ENCODE data around the gene C22orf31.

The C22orf31 gene

DNA sequence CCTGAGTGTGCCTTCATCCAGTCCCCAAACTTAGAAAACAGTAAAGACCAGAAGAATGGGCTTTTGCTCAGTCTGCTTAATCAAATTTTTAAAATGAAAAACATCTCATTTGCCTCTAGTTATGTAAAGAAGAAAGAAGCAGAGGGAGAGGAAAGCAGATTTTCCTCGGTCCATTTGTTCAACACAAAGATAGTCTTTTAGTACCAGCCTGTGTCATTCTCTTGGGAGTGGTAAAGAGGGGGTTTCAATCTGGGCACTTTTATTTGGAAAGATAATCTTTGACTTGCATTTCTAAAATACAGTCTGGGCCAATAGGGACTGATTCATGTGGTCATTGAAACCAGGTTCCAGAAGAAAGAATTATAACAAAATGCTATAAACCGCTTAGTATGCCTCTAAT, 40.7 kb upstream of the C22orf31 start:
- H3K27ac ChIP-seq: no peak overlapping the region
- no peak for TF ChIP-seq ZFX (IDR thresholded peaks at IDR 0.05)
- TF ChIP-seq, protein P1, sequence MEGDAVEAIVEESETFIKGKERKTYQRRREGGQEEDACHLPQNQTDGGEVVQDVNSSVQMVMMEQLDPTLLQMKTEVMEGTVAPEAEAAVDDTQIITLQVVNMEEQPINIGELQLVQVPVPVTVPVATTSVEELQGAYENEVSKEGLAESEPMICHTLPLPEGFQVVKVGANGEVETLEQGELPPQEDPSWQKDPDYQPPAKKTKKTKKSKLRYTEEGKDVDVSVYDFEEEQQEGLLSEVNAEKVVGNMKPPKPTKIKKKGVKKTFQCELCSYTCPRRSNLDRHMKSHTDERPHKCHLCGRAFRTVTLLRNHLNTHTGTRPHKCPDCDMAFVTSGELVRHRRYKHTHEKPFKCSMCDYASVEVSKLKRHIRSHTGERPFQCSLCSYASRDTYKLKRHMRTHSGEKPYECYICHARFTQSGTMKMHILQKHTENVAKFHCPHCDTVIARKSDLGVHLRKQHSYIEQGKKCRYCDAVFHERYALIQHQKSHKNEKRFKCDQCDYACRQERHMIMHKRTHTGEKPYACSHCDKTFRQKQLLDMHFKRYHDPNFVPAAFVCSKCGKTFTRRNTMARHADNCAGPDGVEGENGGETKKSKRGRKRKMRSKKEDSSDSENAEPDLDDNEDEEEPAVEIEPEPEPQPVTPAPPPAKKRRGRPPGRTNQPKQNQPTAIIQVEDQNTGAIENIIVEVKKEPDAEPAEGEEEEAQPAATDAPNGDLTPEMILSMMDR (conservative IDR thresholded peaks at IDR 0.05): no peak

DNA sequence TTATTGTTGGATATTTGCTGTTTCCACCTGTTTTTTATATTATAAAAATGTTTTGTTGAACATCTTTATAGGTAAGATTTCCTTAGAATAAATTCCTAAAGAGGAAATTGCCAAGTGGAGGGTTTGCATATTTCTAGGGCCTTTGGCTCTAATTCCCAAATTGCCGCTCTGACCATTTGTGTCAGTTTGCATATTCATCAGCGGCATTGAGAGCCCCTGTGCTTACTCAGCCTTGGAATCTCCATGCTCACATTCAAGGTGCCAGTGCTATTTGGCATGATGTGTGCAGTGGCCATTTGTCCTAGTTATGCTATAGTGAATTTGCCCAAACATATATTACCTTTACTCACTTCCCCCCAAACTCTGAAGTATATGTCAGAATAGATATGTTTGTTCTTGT, 36.7 kb upstream of the C22orf31 start:
- H3K27ac ChIP-seq: no peak overlapping the region
- no peak for TF ChIP-seq ZFX (IDR thresholded peaks at IDR 0.05)
- TF ChIP-seq, protein P1 (conservative IDR thresholded peaks at IDR 0.05): no peak

DNA sequence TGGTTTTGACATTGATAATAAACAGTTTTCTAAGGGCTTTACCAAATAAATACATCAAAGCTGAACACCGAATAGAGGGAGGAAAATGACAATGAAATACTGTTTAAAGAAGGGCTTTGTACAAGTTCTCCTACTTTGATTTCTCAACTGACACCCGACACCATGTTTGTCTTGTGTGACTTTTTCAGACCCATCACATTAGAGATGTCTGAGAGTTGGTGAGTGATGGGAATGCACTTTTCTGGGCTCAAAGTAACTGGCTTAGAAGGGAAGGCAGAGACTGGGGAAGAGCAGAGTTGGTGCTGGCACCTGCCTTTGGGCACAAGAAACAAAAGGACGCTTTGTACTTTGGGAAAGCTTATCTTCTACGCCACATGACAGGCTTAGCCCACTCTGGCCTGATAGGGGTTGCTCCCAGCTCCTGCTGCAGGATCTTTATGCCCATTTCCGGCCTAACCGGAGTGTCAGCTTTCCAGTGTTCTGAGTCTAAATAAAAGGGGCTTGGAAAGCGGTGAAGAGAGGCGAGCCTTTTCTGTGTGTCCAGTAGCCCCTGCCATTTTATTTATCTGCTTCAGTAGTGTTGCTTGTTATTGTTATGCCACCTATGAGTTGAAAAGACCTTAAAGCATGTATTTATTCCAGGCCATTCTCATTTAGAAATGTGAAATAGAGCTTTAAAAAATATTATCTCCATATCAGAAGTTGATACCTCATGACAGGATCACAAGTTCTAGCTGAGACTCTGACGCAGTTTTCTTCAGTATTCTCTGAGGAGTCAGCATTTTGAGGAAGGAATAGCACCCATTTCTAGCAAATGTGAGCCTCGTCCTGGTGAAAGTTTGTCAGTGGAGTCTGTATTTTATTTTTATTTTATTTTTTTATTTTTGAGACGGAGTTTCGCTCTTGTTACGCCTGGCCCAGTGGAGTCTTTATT, 35.4 kb upstream of the C22orf31 start:
- peak overlapping the region; percentile 44; the same call in 1 of the 2 replicates for H3K27ac ChIP-seq
- TF ChIP-seq, protein P1 (conservative IDR thresholded peaks at IDR 0.05): no peak
- TF ChIP-seq ZFX (IDR thresholded peaks at IDR 0.05): no peak

DNA sequence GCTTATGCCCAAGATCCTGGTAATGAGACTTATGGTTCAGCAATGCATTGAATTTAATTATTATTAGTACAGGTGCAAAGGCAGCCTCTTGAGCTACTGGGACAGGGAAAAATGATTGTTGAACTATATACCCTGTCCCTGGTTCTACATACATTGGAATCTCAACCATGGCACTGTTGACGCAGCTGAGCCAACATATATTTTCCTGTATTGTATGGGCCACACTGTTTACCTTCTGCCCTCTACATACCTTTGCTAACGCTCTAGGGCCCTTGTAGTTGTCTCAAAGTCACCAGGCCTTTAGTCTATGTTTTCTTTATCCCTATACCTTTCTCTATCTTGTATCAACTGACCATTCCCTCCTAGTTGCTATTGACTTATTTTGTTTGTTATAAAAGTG, 33.8 kb upstream of the C22orf31 start:
- no peak for TF ChIP-seq ZFX (IDR thresholded peaks at IDR 0.05)
- TF ChIP-seq, protein P1 (conservative IDR thresholded peaks at IDR 0.05): no peak

DNA sequence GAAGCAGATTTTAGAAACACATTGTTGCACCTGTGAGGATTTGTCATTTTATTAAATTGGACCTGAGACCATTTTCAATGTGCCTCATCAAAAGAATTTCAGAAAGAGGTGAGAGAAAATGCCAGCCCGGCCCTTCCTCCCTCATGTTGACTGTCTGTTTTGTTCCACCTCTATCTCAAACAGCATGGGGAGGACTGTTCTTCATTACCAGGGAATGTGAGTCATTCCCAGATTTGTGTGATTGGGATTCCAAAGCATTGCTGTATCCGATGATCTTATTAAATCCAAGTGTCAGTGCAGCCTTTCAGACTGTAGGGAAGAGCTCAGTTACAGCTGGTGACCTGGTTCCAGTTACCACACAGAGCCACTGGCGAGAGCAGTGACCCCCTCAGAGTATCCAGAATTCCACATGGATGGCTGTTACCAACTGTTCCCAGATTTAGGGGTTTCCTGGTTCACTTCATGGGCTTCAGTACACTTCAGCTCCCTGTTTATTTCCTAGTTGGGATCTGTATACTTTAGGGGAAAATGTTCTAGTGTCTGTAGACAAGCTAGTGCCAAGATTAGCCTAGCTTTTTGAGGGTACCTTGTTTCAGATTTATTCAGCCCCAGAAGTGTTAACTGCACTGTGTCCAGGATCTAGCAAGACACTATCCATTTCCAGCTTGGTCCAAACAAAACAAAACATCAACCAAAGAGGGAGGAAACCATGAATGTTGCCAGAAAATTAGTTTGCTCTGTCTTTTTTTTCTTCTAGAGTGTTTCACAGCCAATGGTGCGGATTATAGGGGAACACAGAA, 32.1 kb upstream of the C22orf31 start:
- H3K27ac ChIP-seq: no peak overlapping the region
- no peak for TF ChIP-seq ZFX (IDR thresholded peaks at IDR 0.05)
- TF ChIP-seq, protein P1 (conservative IDR thresholded peaks at IDR 0.05): no peak

More for the DNA sequence above, 33.8 kb upstream of the C22orf31 start:
- H3K27ac ChIP-seq: no peak overlapping the region

DNA sequence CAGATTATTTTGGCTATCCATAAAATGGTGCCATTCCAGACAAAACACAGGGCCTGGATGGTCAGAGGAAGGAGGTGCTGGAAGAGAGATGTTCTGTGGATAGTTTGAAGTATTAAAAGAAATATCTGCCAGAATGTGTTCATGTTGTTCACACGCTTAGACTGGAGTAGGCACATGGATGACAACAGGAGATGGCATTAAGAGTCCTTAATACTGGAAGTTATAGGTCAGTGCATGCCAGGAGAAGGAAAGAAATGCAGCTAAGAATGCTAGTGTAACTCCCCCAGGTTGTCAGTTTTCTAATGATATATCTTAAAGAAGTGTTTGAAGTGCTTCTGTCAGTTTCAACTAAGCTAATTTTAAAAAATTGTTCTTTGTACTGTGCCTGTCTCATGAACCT, 31.4 kb upstream of the C22orf31 start:
- H3K27ac ChIP-seq: no peak overlapping the region
- TF ChIP-seq, protein P1 (conservative IDR thresholded peaks at IDR 0.05): no peak
- TF ChIP-seq ZFX (IDR thresholded peaks at IDR 0.05): no peak

DNA sequence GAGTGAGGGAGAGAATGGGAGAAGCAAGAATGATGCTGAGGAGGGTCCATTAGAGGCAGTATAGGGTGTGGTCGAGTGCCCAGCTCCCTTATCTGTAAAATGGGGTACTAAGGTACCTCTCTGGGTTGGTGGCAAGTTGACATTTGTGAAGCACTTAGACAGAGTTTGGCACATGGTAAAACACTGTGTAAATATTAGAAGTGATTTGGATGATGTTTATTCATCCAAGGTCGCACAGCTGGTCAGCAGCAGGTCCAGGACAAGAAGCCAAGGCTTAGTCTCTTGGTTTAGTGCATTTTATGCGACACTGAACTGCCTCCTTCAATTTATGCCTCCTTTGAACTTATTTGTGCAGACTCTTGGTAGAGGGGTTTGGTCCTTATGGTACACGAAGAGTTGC, 30.6 kb upstream of the C22orf31 start:
- no peak overlapping the region for H3K27ac ChIP-seq
- TF ChIP-seq, protein P1 (conservative IDR thresholded peaks at IDR 0.05): no peak
- TF ChIP-seq ZFX (IDR thresholded peaks at IDR 0.05): no peak
